Measurements from ENCODE around the gene CD99.

Gene CD99

GRCh38 chrX:2765549-2765830 lies 74.4 kb downstream of the CD99 start:
- Histone ChIP-seq H3K4me2 (ENCODE audit: insufficient read depth, low read length) (no peak overlapping the region), H3K27me3 (ENCODE audit: insufficient read depth, low read length, poor library complexity) (no peaks in the 10 kb centered on the region), H3K4me1 (ENCODE audit: insufficient read depth, low read length) (no peaks in the 10 kb centered on the region), H3K27ac (ENCODE audit: low read length) (no peak overlapping the region), H2AFZ (ENCODE audit: low read depth, low read length) (no peak overlapping the region), H4K20me1 (ENCODE audit: insufficient read depth, low read length) (no peaks in the 10 kb centered on the region), H3K9me3 (ENCODE audit: insufficient read depth, low read length, severe bottlenecking) (no peaks in the 10 kb centered on the region), H3K79me2 (ENCODE audit: insufficient read depth, low read length) (no peaks in the 10 kb centered on the region), H3K4me3 (ENCODE audit: low read depth in 1 of 2, low read length in 2 of 2) (no peak overlapping the region), H3K36me3 (ENCODE audit: insufficient read depth, low read length) (no peaks in the 10 kb centered on the region), H3K9ac (ENCODE audit: low read depth, low read length) (no peak overlapping the region)
- no peak for DNase-seq
- no peak for TF ChIP-seq CTCF (IDR thresholded peaks at IDR 0.05; ENCODE audit: borderline replicate concordance, extremely low read depth, low read length, poor library complexity, severe bottlenecking)
- TF ChIP-seq EZH2 (IDR thresholded peaks at IDR 0.05; ENCODE audit: borderline replicate concordance, low read depth, low read length, severe bottlenecking), result no peak
- no peak for ATAC-seq (ENCODE audit: insufficient read depth, low read depth)

- Histone ChIP-seq H3K4me3 (ENCODE audit: low read depth in 1 of 2, low read length in 2 of 2) (no peak overlapping the region), H3K79me2 (ENCODE audit: insufficient read depth, low read length) (no peaks in the 10 kb centered on the region), H3K36me3 (ENCODE audit: insufficient read depth, low read length) (no peaks in the 10 kb centered on the region), H3K9ac (ENCODE audit: low read depth, low read length) (no peak overlapping the region), H3K27ac (ENCODE audit: low read length) (no peak overlapping the region), H3K4me1 (ENCODE audit: insufficient read depth, low read length) (no peaks in the 10 kb centered on the region), H3K4me2 (ENCODE audit: insufficient read depth, low read length) (no peak overlapping the region), H3K27me3 (ENCODE audit: insufficient read depth, low read length, poor library complexity) (no peaks in the 10 kb centered on the region), H4K20me1 (ENCODE audit: insufficient read depth, low read length) (no peaks in the 10 kb centered on the region), H3K9me3 (ENCODE audit: insufficient read depth, low read length, severe bottlenecking) (no peaks in the 10 kb centered on the region), H2AFZ (ENCODE audit: low read depth, low read length) (no peak overlapping the region)
- TF ChIP-seq EZH2 (IDR thresholded peaks at IDR 0.05; ENCODE audit: borderline replicate concordance, low read depth, low read length, severe bottlenecking), result no peak
- TF ChIP-seq CTCF (IDR thresholded peaks at IDR 0.05; ENCODE audit: borderline replicate concordance, extremely low read depth, low read length, poor library complexity, severe bottlenecking), result no peak
- ATAC-seq (ENCODE audit: insufficient read depth, low read depth) (no peak), DNase-seq (no peak)
Measured at GRCh38 chrX:2766906-2767305, 75.8 kb downstream of the CD99 start.

- Histone ChIP-seq H3K9ac (ENCODE audit: low read depth, low read length) (no peak overlapping the region), H3K36me3 (ENCODE audit: insufficient read depth, low read length) (no peaks in the 10 kb centered on the region), H3K9me3 (ENCODE audit: insufficient read depth, low read length, severe bottlenecking) (no peaks in the 10 kb centered on the region), H3K27me3 (ENCODE audit: insufficient read depth, low read length, poor library complexity) (no peaks in the 10 kb centered on the region), H3K27ac (ENCODE audit: low read length) (no peak overlapping the region), H3K4me1 (ENCODE audit: insufficient read depth, low read length) (no peaks in the 10 kb centered on the region), H3K79me2 (ENCODE audit: insufficient read depth, low read length) (no peaks in the 10 kb centered on the region), H3K4me2 (ENCODE audit: insufficient read depth, low read length) (no peak overlapping the region), H3K4me3 (ENCODE audit: low read depth in 1 of 2, low read length in 2 of 2) (no peak overlapping the region), H2AFZ (ENCODE audit: low read depth, low read length) (no peak overlapping the region), H4K20me1 (ENCODE audit: insufficient read depth, low read length) (no peaks in the 10 kb centered on the region)
- DNase-seq, result no peak
- TF ChIP-seq EZH2 (IDR thresholded peaks at IDR 0.05; ENCODE audit: borderline replicate concordance, low read depth, low read length, severe bottlenecking) (no peak), CTCF (IDR thresholded peaks at IDR 0.05; ENCODE audit: borderline replicate concordance, extremely low read depth, low read length, poor library complexity, severe bottlenecking) (no peak)
- no peak for ATAC-seq (ENCODE audit: insufficient read depth, low read depth)
Measured at GRCh38 chrX:2767631-2768455, 76.7 kb downstream of the CD99 start.
